Left lung (tissue), 10 donors: Measurements from ENCODE around the gene ARHGEF26. TPM values are rescaled to one million over a fixed set of nuclear protein-coding genes. Genes with fewer than 3 reads are reported as not detected.
A peak's percentile ranks its signal among the peaks of the same experiment; 100 is the strongest.

Source experiments
- ATAC-seq: fragments of 200-7000 bp; cut with Tn5 transposase; one replicate; pipeline ENCODE4 v1.9.1; 2020; ENCODE audit warnings: moderate library complexity
- DNase-seq, 4 donors: peaks; one replicate each; pipeline ENCODE4 v3.0.0-alpha.2; 2013 to 2020
- H3K27ac ChIP-seq, 2 donors: fragments of 200-600 bp; sonication (generic) in 1 of 2; one replicate each; pipeline versions ENCODE4 v1.5.0 to v1.8.0; 2020 to 2021
- H3K27me3 ChIP-seq, 2 donors: fragments of 200-600 bp; sonication (generic) in 1 of 2; one replicate each; pipeline versions ENCODE4 v1.5.0 to v1.8.0; 2020 to 2021
- H3K36me3 ChIP-seq, 2 donors: fragments of 200-600 bp; sonication (generic) in 1 of 2; one replicate each; pipeline versions ENCODE4 v1.5.0 to v1.8.0; 2020 to 2021
- H3K4me1 ChIP-seq, 2 donors: fragments of 200-600 bp; one replicate each; pipeline ENCODE4 v1.8.0; 2021
- H3K4me3 ChIP-seq, 2 donors: fragments of 200-600 bp; sonication (generic) in 1 of 2; one replicate each; pipeline versions ENCODE4 v1.5.0 to v1.8.0; 2020 to 2021; ENCODE audit warnings: mild to moderate bottlenecking in 1 of 2
- H3K9me3 ChIP-seq, 2 donors: fragments of 200-600 bp; sonication (generic) in 1 of 2; one replicate each; pipeline versions ENCODE4 v1.5.0 to v1.8.0; 2020 to 2021
- intact Hi-C, 2 donors: fragments of 100-400 bp; cut with DNase I; formaldehyde crosslinking; loops; one replicate each; pipeline versions ENCODE4 v1.11.2 to v1.14.2; 2022
- polyA plus RNA-seq, 6 donors: library from polyadenylated mRNA; unstranded; fragments of 120-200 nt; gene quantifications; one replicate each; pipeline ENCODE4 v1.2.1, GENCODE V29; 2013; ENCODE audit not compliant: insufficient read length in 6 of 6
- total RNA-seq, 2 donors: library from RNA; stranded (reverse); fragmentation: NEBNext Ultra II Directional; extraction: Animal tissue kit (Norgen Biotek cat#: 25700); gene quantifications; one replicate each; pipeline ENCODE4 v1.2.1, GENCODE V29; 2021
- TF ChIP-seq, protein P1 (sequence below), 2 donors: fragments of 200-600 bp; sonication (generic) in 1 of 2; IDR thresholded peaks; one replicate each; pipeline versions ENCODE4 v1.5.0 to v1.8.0; 2021; ENCODE audit warnings: antibody characterized with exemption in 2 of 2
- donor health status: DM: no; HTN: yes; CAD: no.
- donor health status: DM: no; HTN: no; CAD: no.

ARHGEF26 gene
- total and polyA plus RNA-seq, 8 donors: 25.2 to 58.8 (median 30.0) TPM

GRCh38 chr3:154094051-154094450, 27.1 kb upstream of the ARHGEF26 start:
- H3K4me1 ChIP-seq: no peaks in the 10 kb centered on the region
- intact Hi-C loops: loop anchor here in 1 of 2 donors (10.0 kb wide), 1 partner anchor 161 kb away; no protein-coding TSS in a partner anchor
- no peaks in the 10 kb centered on the region for H3K36me3 ChIP-seq
- TF ChIP-seq, protein P1, sequence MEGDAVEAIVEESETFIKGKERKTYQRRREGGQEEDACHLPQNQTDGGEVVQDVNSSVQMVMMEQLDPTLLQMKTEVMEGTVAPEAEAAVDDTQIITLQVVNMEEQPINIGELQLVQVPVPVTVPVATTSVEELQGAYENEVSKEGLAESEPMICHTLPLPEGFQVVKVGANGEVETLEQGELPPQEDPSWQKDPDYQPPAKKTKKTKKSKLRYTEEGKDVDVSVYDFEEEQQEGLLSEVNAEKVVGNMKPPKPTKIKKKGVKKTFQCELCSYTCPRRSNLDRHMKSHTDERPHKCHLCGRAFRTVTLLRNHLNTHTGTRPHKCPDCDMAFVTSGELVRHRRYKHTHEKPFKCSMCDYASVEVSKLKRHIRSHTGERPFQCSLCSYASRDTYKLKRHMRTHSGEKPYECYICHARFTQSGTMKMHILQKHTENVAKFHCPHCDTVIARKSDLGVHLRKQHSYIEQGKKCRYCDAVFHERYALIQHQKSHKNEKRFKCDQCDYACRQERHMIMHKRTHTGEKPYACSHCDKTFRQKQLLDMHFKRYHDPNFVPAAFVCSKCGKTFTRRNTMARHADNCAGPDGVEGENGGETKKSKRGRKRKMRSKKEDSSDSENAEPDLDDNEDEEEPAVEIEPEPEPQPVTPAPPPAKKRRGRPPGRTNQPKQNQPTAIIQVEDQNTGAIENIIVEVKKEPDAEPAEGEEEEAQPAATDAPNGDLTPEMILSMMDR (IDR thresholded peaks at IDR 0.05): no peak
- no peak for ATAC-seq
- no peak overlapping the region for H3K4me3 ChIP-seq
- no peak overlapping the region for H3K27ac ChIP-seq
- no peak for DNase-seq
- H3K27me3 ChIP-seq: no peaks in the 10 kb centered on the region
- H3K9me3 ChIP-seq: no peaks in the 10 kb centered on the region

DNA sequence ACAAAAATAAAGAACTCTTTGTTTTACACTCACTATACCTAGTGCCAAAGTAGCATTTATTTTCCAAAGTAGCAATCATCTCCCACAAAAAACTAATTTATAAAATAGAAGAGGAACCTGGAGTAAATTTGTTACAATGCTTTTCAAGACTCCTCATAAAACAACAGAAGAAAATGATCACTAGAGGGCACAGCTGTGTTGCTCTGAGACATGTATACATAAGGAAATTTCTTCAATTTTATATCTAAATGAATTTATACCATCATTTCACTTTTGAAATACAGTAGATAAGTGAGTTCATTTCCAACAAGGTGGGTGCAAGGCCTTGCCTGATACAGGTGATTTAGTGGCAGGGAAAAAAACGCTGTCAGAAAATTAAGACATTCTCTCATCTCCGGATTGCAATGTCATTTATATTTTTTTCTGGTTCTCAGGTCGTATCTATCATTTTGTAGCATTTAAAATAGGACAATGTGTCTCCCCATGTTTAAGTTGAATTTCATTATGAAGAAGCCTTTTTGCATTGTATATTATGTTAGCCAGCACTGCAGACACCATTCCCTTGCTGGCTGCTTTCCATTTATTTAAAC, 25.3 kb upstream of the ARHGEF26 start:
- intact Hi-C loops: loop anchor here in 1 of 2 donors (10.0 kb wide), 1 partner anchor 159 kb away; no protein-coding TSS in a partner anchor
- peak; percentile 64 for ATAC-seq
- TF ChIP-seq, protein P1 (IDR thresholded peaks at IDR 0.05): peak; percentile 19 to 62

DNA sequence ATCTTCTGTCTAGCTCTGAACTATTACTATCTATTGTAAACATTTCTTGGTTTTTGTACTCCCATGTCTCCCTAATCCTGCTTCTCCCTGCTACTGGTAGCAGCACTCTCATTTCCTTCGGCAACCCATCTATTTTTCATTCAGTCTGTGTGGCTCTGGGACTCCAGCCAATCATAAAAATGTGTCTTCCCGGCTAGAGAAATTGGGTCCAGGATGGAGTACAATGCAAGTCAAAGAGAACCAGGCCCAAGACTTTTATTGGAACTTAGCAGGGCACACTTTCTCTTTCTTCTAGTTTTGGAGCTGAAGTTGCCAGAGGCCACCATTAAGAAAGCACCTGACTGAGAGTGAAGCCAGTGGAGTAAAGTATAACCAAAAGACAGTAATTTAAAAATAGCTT, 22.8 kb upstream of the ARHGEF26 start:
- TF ChIP-seq, protein P1 (IDR thresholded peaks at IDR 0.05): no peak
- H3K36me3 ChIP-seq: no peaks in the 10 kb centered on the region
- H3K4me1 ChIP-seq: no peaks in the 10 kb centered on the region
- H3K27ac ChIP-seq: no peak overlapping the region
- DNase-seq (no peak), ATAC-seq (no peak)
- no peaks in the 10 kb centered on the region for H3K27me3 ChIP-seq
- no peaks in the 10 kb centered on the region for H3K9me3 ChIP-seq
- no peak overlapping the region for H3K4me3 ChIP-seq
- intact Hi-C loops: loop anchor here in 1 of 2 donors (10.0 kb wide), 1 partner anchor 156 kb away; no protein-coding TSS in a partner anchor

More for the DNA sequence above, 25.3 kb upstream of the ARHGEF26 start:
- no peaks in the 10 kb centered on the region for H3K4me1 ChIP-seq
- peak in 1 of 4 donors; percentile 36 for DNase-seq
- H3K27me3 ChIP-seq: no peaks in the 10 kb centered on the region
- no peaks in the 10 kb centered on the region for H3K9me3 ChIP-seq
- H3K4me3 ChIP-seq: no peak overlapping the region
- no peaks in the 10 kb centered on the region for H3K36me3 ChIP-seq
- H3K27ac ChIP-seq: no peak overlapping the region

GRCh38 chr3:154100556-154100955, 20.6 kb upstream of the ARHGEF26 start:
- ATAC-seq: no peak
- H3K36me3 ChIP-seq: no peaks in the 10 kb centered on the region
- no peak overlapping the region for H3K4me3 ChIP-seq
- H3K4me1 ChIP-seq: no peaks in the 10 kb centered on the region
- TF ChIP-seq, protein P1 (IDR thresholded peaks at IDR 0.05): no peak
- no peak overlapping the region for H3K27ac ChIP-seq
- no peaks in the 10 kb centered on the region for H3K27me3 ChIP-seq
- intact Hi-C loops: no loop called here
- H3K9me3 ChIP-seq: no peaks in the 10 kb centered on the region
- DNase-seq: no peak

- intact Hi-C loops: no loop called here
- DNase-seq: no peak
Measured at GRCh38 chr3:154101250-154101649, 19.9 kb upstream of the ARHGEF26 start.

More at GRCh38 chr3:154101250-154101649, 19.9 kb upstream of the ARHGEF26 start:
- TF ChIP-seq, protein P1 (IDR thresholded peaks at IDR 0.05): no peak
- H3K36me3 ChIP-seq: no peaks in the 10 kb centered on the region
- ATAC-seq: no peak
- H3K27me3 ChIP-seq: no peaks in the 10 kb centered on the region
- no peaks in the 10 kb centered on the region for H3K4me1 ChIP-seq
- no peak overlapping the region for H3K4me3 ChIP-seq
- H3K9me3 ChIP-seq: no peaks in the 10 kb centered on the region
- no peak overlapping the region for H3K27ac ChIP-seq
